Ishikawa (cell line): ENCODE results near the gene FAH.

ENCODE experiments used
- CEBPB ChIP-seq: IDR thresholded peaks from 2 replicates; pipeline ENCODE4 v1.6.1; 2012
- CREB1 ChIP-seq: IDR thresholded peaks from 2 replicates; pipeline ENCODE4 v1.6.1; 2012; ENCODE audit warnings: low read depth
- EGR1 ChIP-seq: IDR thresholded peaks from 2 replicates; pipeline ENCODE4 v1.6.1; 2012
- EP300 ChIP-seq: IDR thresholded peaks from 2 replicates; pipeline ENCODE4 v1.6.1; 2012; ENCODE audit warnings: borderline replicate concordance
- FOXM1 ChIP-seq: IDR thresholded peaks from 2 replicates; pipeline ENCODE4 v1.6.1; 2012; ENCODE audit warnings: low read depth, borderline replicate concordance
- MAX ChIP-seq: IDR thresholded peaks from 2 replicates; pipeline ENCODE4 v1.6.1; 2012
- NFIC ChIP-seq: IDR thresholded peaks from 2 replicates; pipeline ENCODE4 v1.6.1; 2012
- RAD21 ChIP-seq: IDR thresholded peaks from 2 replicates; pipeline ENCODE4 v1.6.1; 2012; ENCODE audit warnings: low read depth
- REST ChIP-seq: IDR thresholded peaks from 2 replicates; pipeline ENCODE4 v1.6.1; 2012; ENCODE audit warnings: low read depth, mild to moderate bottlenecking
- TAF1 ChIP-seq: IDR thresholded peaks from 2 replicates; pipeline ENCODE4 v1.6.1; 2012; ENCODE audit warnings: low read depth, mild to moderate bottlenecking
- TCF12 ChIP-seq: IDR thresholded peaks from 2 replicates; pipeline ENCODE4 v1.6.1; 2012; ENCODE audit warnings: low read depth
- TEAD4 ChIP-seq: IDR thresholded peaks from 2 replicates; pipeline ENCODE4 v1.6.1; 2012
- USF1 ChIP-seq: IDR thresholded peaks from 2 replicates; pipeline ENCODE4 v1.6.1; 2012
- YY1 ChIP-seq: IDR thresholded peaks from 2 replicates; pipeline ENCODE4 v1.6.1; 2012; ENCODE audit warnings: low read depth
- ZBTB7A ChIP-seq: IDR thresholded peaks from 2 replicates; pipeline ENCODE4 v1.6.1; 2012; ENCODE audit warnings: low read depth

FAH gene

GRCh38 chr15:80152180-80152895, 461 bp upstream of the FAH start:
- peak; percentile 64 for TF ChIP-seq MAX
- no peak for TF ChIP-seq NFIC
- TF ChIP-seq USF1, result peak; percentile 66

GRCh38 chr15:80153900-80154299, 1.1 kb downstream of the FAH start:
- TF ChIP-seq NFIC (no peak), TEAD4 (no peak)

- TF ChIP-seq TCF12 (no peak), EP300 (no peak), CREB1 (no peak), NFIC (no peak), YY1 (no peak)
These were observed 1.5 kb downstream of the FAH start for GRCh38 chr15:80154336-80154735.

- no peak for TF ChIP-seq USF1
These were observed 2.2 kb downstream of the FAH start for GRCh38 chr15:80155001-80155377.

- no peak for TF ChIP-seq EP300
- TF ChIP-seq EGR1, result no peak
- no peak for TF ChIP-seq NFIC
- TF ChIP-seq CREB1, result no peak
- no peak for TF ChIP-seq YY1
- no peak for TF ChIP-seq REST
- TF ChIP-seq CEBPB, result no peak
- TF ChIP-seq TAF1, result no peak
- TF ChIP-seq USF1, result no peak
These were observed 3.4 kb downstream of the FAH start for GRCh38 chr15:80156176-80156720.

GRCh38 chr15:80157215-80157614, 4.4 kb downstream of the FAH start:
- TF ChIP-seq FOXM1 (no peak), NFIC (no peak), TCF12 (no peak), TAF1 (no peak), EGR1 (no peak), MAX (no peak), REST (no peak), YY1 (no peak), CEBPB (no peak), EP300 (no peak), CREB1 (no peak)

- TF ChIP-seq RAD21 (no peak), TAF1 (no peak), MAX (no peak), EGR1 (no peak), REST (no peak), TEAD4 (no peak), CREB1 (no peak), ZBTB7A (no peak), FOXM1 (no peak), NFIC (no peak), EP300 (no peak), CEBPB (no peak)
These were observed 6.5 kb downstream of the FAH start for GRCh38 chr15:80159301-80159700.
